Measurements from ENCODE around the gene DGKB. TPM values are rescaled to one million over a fixed set of nuclear protein-coding genes. Genes with fewer than 3 reads are reported as not detected.
A peak's percentile ranks its signal among the peaks of the same experiment; 100 is the strongest.

The DGKB gene
- total and polyA plus RNA-seq, 8 donors = 0.20 to 260 (median 3.2) TPM; not detected in 4

DNA sequence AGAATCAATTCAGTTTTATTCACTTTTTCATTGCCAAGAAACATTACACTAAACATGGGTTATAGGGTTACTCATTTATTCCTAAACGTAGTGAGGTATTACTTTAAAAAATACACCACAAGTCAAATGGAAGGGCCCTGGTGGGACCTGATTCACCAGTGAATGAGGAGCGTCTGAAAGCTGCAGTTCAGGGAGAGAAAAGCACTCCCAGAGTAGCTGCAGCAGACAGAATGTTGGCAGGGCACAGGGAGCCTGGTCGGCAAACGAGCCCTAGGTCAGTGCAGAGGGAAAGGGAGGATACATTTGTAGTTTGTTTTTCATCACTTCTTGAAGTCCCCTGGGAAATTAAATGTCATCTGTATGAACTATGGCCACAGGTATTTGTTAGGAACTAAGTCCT is 551.4 kb downstream of the DGKB start:
- Histone ChIP-seq H3K4me3 (no peak overlapping the region), H3K36me3 (no peaks in the 10 kb centered on the region), H3K27me3 (no peaks in the 10 kb centered on the region), H3K9me3 (no peaks in the 10 kb centered on the region), H3K27ac (no peak overlapping the region), H3K4me1 (no peaks in the 10 kb centered on the region)
- WGBS, 5 donors = 32 to 41% (median 36%) methylated on average over 4 of the region's 4 CpGs
- intact Hi-C loops (cut with DNase I; ENCODE audit: low total_unique reads) = no loop called here
- peak in 1 of 2 donors; percentile 4 for DNase-seq
- TF ChIP-seq CTCF (IDR thresholded peaks at IDR 0.05) (no peak), POLR2A (IDR thresholded peaks at IDR 0.05) (no peak), EP300 (IDR thresholded peaks at IDR 0.05) (no peak), POLR2AphosphoS5 (IDR thresholded peaks at IDR 0.05) (no peak)

GRCh38 chr7:14341200-14341775 is 561.3 kb downstream of the DGKB start:
- H3K9me3 ChIP-seq = no peaks in the 10 kb centered on the region
- no peaks in the 10 kb centered on the region for H3K27me3 ChIP-seq
- H3K27ac ChIP-seq = no peak overlapping the region
- no peak overlapping the region for H3K4me3 ChIP-seq
- 43 to 60% (median 56%) methylated on average over 4 of the region's 4 CpGs for WGBS, 5 donors
- peak in 1 of 2 donors; percentile 23 for DNase-seq
- no peaks in the 10 kb centered on the region for H3K36me3 ChIP-seq
- intact Hi-C loops (cut with DNase I; ENCODE audit: low total_unique reads) = no loop called here
- no peak for TF ChIP-seq POLR2A (IDR thresholded peaks at IDR 0.05)
- TF ChIP-seq POLR2AphosphoS5 (IDR thresholded peaks at IDR 0.05) = no peak
- no peak for TF ChIP-seq CTCF (IDR thresholded peaks at IDR 0.05)
- no peak for TF ChIP-seq EP300 (IDR thresholded peaks at IDR 0.05)
- H3K4me1 ChIP-seq = peaks cover 0 to 8% (median 0%) of the 10 kb centered on the region in 4 donors

- H3K4me3 ChIP-seq = no peak overlapping the region
- no peak overlapping the region for H3K27ac ChIP-seq
- H3K27me3 ChIP-seq = no peaks in the 10 kb centered on the region
- no peaks in the 10 kb centered on the region for H3K9me3 ChIP-seq
- H3K4me1 ChIP-seq = peaks cover 0 to 8% (median 0%) of the 10 kb centered on the region in 4 donors
- TF ChIP-seq EP300 (IDR thresholded peaks at IDR 0.05) (no peak), POLR2A (IDR thresholded peaks at IDR 0.05) (no peak), CTCF (IDR thresholded peaks at IDR 0.05) (no peak)
- H3K36me3 ChIP-seq = no peaks in the 10 kb centered on the region
- DNase-seq = no peak
- intact Hi-C loops (cut with DNase I; ENCODE audit: low total_unique reads) = no loop called here
- 39 to 55% (median 48%) methylated on average over 2 of the region's 2 CpGs for WGBS, 5 donors
These were observed 562.0 kb downstream of the DGKB start for GRCh38 chr7:14340393-14341074.

GRCh38 chr7:14339861-14340260 is 562.7 kb downstream of the DGKB start:
- intact Hi-C loops (cut with DNase I; ENCODE audit: low total_unique reads) = no loop called here
- Histone ChIP-seq H3K27me3 (no peaks in the 10 kb centered on the region), H3K36me3 (no peaks in the 10 kb centered on the region), H3K4me1 (peaks cover 0 to 8% (median 0%) of the 10 kb centered on the region in 4 donors), H3K4me3 (no peak overlapping the region), H3K9me3 (no peaks in the 10 kb centered on the region), H3K27ac (no peak overlapping the region)
- DNase-seq = no peak
- WGBS, 5 donors = 83 to 93% (median 90%) methylated on average over 2 of the region's 2 CpGs
- TF ChIP-seq EP300 (IDR thresholded peaks at IDR 0.05) = no peak
- TF ChIP-seq POLR2A (IDR thresholded peaks at IDR 0.05) = no peak
- TF ChIP-seq CTCF (IDR thresholded peaks at IDR 0.05) = no peak
- no peak for TF ChIP-seq POLR2AphosphoS5 (IDR thresholded peaks at IDR 0.05)

Measured in stomach (tissue), 9 donors.